HEK293T (cell line): ENCODE measurements around the gene NXPH2.

ENCODE experiments used
- FOXA1 ChIP-seq: fragments of 450-650 bp; IDR thresholded peaks from 2 replicates; pipeline ENCODE4 v1.6.1; 2016; ENCODE audit warnings: mild to moderate bottlenecking
- NFRKB ChIP-seq: fragments of 450-650 bp; IDR thresholded peaks from 2 replicates; pipeline ENCODE4 v1.6.1; 2016; ENCODE audit warnings: mild to moderate bottlenecking, moderate library complexity
- SP1 ChIP-seq: fragments of 450-650 bp; IDR thresholded peaks from 2 replicates; pipeline ENCODE4 v1.6.1; 2017

GRCh38 chr2:138818556-138818955, 38.4 kb upstream of the NXPH2 start:
- no peak for TF ChIP-seq FOXA1
- TF ChIP-seq SP1 = no peak
- no peak for TF ChIP-seq NFRKB
